ENCODE results near the gene TNFRSF25.
A peak's percentile ranks its signal among the peaks of the same experiment; 100 is the strongest.

TNFRSF25 gene

DNA sequence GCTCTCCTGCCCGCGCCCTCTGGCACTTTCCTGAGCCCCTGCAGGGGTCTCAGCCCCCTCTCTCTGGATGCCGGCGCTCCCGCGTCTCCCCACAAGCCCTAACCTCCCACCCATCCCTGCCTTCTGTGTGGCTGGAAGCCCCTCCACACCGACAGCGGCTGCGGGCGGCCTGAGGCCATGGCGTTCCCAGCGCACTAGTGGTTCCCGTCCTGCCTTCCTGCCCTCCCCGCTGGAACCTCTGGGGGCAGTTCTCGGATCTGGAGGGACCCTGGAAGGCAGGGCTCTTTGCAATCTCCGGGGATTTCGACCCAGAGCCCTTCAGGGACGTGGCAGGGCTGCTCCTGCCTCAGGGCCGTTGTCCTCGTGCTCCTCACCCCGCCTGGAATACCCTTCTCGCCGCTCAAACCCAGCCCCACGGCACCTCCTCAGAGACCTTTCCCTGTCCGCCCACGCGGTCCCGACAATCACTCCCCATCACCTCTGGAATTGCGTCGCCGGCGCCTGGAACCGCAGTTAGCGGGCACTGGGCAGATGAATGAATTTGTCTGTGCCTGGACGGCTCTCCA, 41.9 kb downstream of the TNFRSF25 start:
- no peak overlapping the region for H3K4me3 ChIP-seq (ENCODE audit: control insufficient read depth, low read depth, low read length)
- no peak for DNase-seq (ENCODE audit: low read depth)
- TF ChIP-seq, protein P1, sequence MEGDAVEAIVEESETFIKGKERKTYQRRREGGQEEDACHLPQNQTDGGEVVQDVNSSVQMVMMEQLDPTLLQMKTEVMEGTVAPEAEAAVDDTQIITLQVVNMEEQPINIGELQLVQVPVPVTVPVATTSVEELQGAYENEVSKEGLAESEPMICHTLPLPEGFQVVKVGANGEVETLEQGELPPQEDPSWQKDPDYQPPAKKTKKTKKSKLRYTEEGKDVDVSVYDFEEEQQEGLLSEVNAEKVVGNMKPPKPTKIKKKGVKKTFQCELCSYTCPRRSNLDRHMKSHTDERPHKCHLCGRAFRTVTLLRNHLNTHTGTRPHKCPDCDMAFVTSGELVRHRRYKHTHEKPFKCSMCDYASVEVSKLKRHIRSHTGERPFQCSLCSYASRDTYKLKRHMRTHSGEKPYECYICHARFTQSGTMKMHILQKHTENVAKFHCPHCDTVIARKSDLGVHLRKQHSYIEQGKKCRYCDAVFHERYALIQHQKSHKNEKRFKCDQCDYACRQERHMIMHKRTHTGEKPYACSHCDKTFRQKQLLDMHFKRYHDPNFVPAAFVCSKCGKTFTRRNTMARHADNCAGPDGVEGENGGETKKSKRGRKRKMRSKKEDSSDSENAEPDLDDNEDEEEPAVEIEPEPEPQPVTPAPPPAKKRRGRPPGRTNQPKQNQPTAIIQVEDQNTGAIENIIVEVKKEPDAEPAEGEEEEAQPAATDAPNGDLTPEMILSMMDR (IDR thresholded peaks at IDR 0.05; ENCODE audit: control insufficient read depth, insufficient read depth, low read depth, low read length, missing control alignments), result no peak

DNA sequence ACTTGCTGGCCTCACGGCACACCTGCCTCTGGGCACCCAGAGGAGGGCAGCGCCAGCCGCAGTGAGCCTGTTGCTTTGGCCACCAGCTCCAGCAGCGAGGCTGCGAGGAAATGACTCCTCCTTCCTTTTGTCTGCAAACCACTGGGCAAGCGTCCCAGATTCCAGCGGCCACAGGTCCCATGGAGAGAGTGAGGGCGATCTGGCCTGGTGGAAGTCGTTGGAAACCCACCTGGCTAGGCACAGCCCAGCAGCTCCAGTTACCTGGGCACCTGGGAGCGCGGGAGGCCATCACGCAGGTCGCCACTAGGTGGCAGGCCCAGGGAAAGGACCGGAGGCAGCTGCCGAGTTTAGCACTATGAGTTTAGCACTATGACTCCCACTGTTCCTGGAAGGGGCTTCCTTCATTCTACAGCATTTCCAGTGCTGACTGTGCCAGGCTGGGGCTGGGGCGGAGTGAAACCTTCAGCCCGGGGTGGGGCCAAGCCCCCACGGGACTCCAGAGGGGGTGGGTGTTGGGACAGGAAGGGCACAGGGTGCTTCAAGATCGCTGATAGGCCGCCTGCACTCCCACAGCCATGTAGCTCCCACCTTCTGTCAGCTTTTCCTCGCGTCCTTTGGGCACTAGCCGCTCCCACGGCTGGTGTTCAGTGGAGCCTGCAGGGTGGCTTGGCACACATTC, 42.5 kb downstream of the TNFRSF25 start:
- TF ChIP-seq, protein P1 (IDR thresholded peaks at IDR 0.05; ENCODE audit: control insufficient read depth, insufficient read depth, low read depth, low read length, missing control alignments), result peak; percentile 59
- H3K4me3 ChIP-seq (ENCODE audit: control insufficient read depth, low read depth, low read length), result no peak overlapping the region
- no peak for DNase-seq (ENCODE audit: low read depth)

GRCh38 chr1:6421266-6421665, 44.7 kb downstream of the TNFRSF25 start:
- TF ChIP-seq, protein P1 (IDR thresholded peaks at IDR 0.05; ENCODE audit: control insufficient read depth, insufficient read depth, low read depth, low read length, missing control alignments), result no peak
- DNase-seq (ENCODE audit: low read depth), result no peak
- H3K4me3 ChIP-seq (ENCODE audit: control insufficient read depth, low read depth, low read length), result no peak overlapping the region

GRCh38 chr1:6420454-6421042, 45.4 kb downstream of the TNFRSF25 start:
- no peak for DNase-seq (ENCODE audit: low read depth)
- H3K4me3 ChIP-seq (ENCODE audit: control insufficient read depth, low read depth, low read length), result no peak overlapping the region
- TF ChIP-seq, protein P1 (IDR thresholded peaks at IDR 0.05; ENCODE audit: control insufficient read depth, insufficient read depth, low read depth, low read length, missing control alignments), result no peak

DNA sequence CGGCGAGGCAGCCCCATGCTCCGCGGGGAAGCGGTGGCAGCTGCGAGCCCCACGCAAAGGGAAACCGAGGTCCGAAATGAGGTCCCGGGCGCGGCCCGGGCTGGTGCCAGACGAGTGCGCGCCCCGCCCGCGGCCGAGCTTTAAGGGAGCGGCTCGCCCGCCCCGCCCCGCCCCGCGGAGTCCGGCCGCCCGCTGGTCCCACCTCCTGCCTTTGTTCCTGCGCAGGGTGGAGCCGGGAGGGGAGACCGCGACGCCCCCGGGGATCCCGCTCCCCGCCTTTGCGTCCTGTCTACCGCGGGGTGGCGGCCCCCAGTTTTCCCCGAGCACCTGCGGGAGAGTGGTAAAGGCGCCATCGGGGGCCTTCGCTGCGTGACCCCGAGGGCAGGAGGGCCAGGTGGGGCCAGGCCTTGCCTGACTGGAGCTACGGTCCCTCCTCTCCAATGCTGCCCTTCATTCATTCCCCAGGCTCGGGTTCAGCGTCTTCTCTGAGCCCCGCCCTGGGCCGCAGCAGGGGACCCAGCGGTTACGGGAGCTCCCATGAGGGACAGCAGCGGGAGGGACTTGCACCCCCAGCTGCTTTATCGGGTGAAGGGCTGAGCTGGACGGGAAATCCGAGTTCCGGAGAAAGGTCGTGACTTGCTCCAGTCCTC, 46.0 kb downstream of the TNFRSF25 start, which contains the start of gene HES2:
HES2 (minus strand) TSS at position 116 of the 650 bp plus-strand sequence; CDS start at position 17, 99 bp downstream.
- DNase-seq (ENCODE audit: low read depth), result no peak
- TF ChIP-seq, protein P1 (IDR thresholded peaks at IDR 0.05; ENCODE audit: control insufficient read depth, insufficient read depth, low read depth, low read length, missing control alignments), result no peak
- peak within 1 kb of the TSS; percentile 11 for H3K4me3 ChIP-seq (ENCODE audit: control insufficient read depth, low read depth, low read length)

- TF ChIP-seq, protein P1 (IDR thresholded peaks at IDR 0.05; ENCODE audit: control insufficient read depth, insufficient read depth, low read depth, low read length, missing control alignments), result no peak
- no peak for DNase-seq (ENCODE audit: low read depth)
- no peak overlapping the region for H3K4me3 ChIP-seq (ENCODE audit: control insufficient read depth, low read depth, low read length)
These were observed 46.6 kb downstream of the TNFRSF25 start for GRCh38 chr1:6419397-6419803.

Measured in AG09309 (cell line).